PC-3 (cell line): ENCODE data around the gene USP21. TPM values are rescaled to one million over a fixed set of nuclear protein-coding genes. Genes with fewer than 3 reads are reported as not detected.
A peak's percentile ranks its signal among the peaks of the same experiment; 100 is the strongest.

Experiments
- ATAC-seq: fragments of 200-7000 bp; cut with Tn5 transposase; 2 replicates; pipeline ENCODE4 v1.9.1; 2020; ENCODE audit warnings: mild to moderate bottlenecking, moderate library complexity
- BruUV-seq: library from RNA; stranded (reverse); fragments of 400-500 nt; replicated peaks from 2 replicates; lab custom pipeline; 2021; lab: Mats Ljungman, UMichigan
- CTCF ChIA-PET: fragments of 300-600 bp; sonication (Branson Sonifier 250); formaldehyde crosslinking; loops from one replicate; lab custom pipeline; 2022; ENCODE audit warnings: antibody characterized with exemption; lab: Charles Lee
- POLR2A ChIA-PET: fragments of 300-600 bp; sonication (Branson Sonifier 250); formaldehyde crosslinking; loops from one replicate; lab custom pipeline; 2022; ENCODE audit warnings: antibody characterized with exemption; ENCODE audit not compliant: unreplicated experiment; lab: Charles Lee
- DNase-seq: peaks from one replicate; pipeline ENCODE4 v3.0.0-alpha.2; 2015
- H2AFZ ChIP-seq: fragments of 300-600 bp; sonication (generic); 2 replicates; pipeline ENCODE4 v1.6.0; 2016; ENCODE audit warnings: antibody characterized with exemption, low read length
- H3F3A ChIP-seq: fragments of 300-600 bp; sonication (generic); one replicate; pipeline ENCODE4 v1.6.0; 2017; ENCODE audit warnings: antibody characterized with exemption, low read length, control low read depth, mild to moderate bottlenecking; ENCODE audit not compliant: unreplicated experiment
- H3K27ac ChIP-seq: fragments of 300-600 bp; sonication (generic); 2 replicates; pipeline ENCODE4 v1.5.1; 2016; ENCODE audit warnings: mild to moderate bottlenecking, low read length
- H3K27me3 ChIP-seq: fragments of 300-600 bp; sonication (generic); 2 replicates; pipeline ENCODE4 v1.6.1; 2016; ENCODE audit warnings: low read length, mixed read lengths
- H3K36me3 ChIP-seq: fragments of 300-600 bp; sonication (generic); 2 replicates; pipeline ENCODE4 v1.6.1; 2016; ENCODE audit warnings: low read depth, mixed run types, low read length, mixed read lengths
- H3K4me1 ChIP-seq: fragments of 300-600 bp; sonication (generic); 2 replicates; pipeline ENCODE4 v1.5.1; 2016; ENCODE audit warnings: low read length; ENCODE audit not compliant: insufficient read depth
- H3K4me2 ChIP-seq: fragments of 300-600 bp; sonication (generic); 2 replicates; pipeline ENCODE4 v1.6.0; 2016; ENCODE audit warnings: low read length
- H3K4me3 ChIP-seq: fragments of 300-600 bp; sonication (generic); 2 replicates; pipeline ENCODE4 v1.5.1; 2016; ENCODE audit warnings: mild to moderate bottlenecking, low read length, mixed read lengths
- H3K79me2 ChIP-seq: fragments of 300-600 bp; sonication (generic); 2 replicates; pipeline ENCODE4 v1.6.1; 2017; ENCODE audit warnings: low read length, mixed read lengths
- H3K9ac ChIP-seq: fragments of 300-600 bp; sonication (generic); 2 replicates; pipeline ENCODE4 v1.6.0; 2016; ENCODE audit warnings: mild to moderate bottlenecking, low read length
- H3K9me2 ChIP-seq: fragments of 300-600 bp; sonication (generic); replicated peaks from 2 replicates; pipeline ENCODE4 v1.6.1; 2016; ENCODE audit warnings: mixed run types, low read length, mixed read lengths
- H3K9me3 ChIP-seq: fragments of 300-600 bp; sonication (generic); 2 replicates; pipeline ENCODE4 v1.6.1; 2016; ENCODE audit warnings: low read length, mixed read lengths
- H4K20me1 ChIP-seq: fragments of 300-600 bp; sonication (generic); 2 replicates; pipeline ENCODE4 v1.6.1; 2016; ENCODE audit warnings: low read length, mixed read lengths
- CTCF ChIP-seq: fragments of 300-600 bp; sonication (generic); conservative IDR thresholded peaks from 2 replicates; pipeline ENCODE4 v1.5.1; 2017; ENCODE audit warnings: antibody characterized with exemption, low read depth, mild to moderate bottlenecking, low read length
- EZH2 ChIP-seq: fragments of 300-600 bp; sonication (generic); IDR thresholded peaks from one replicate; pipeline ENCODE4 v1.6.1; 2017; ENCODE audit warnings: antibody characterized with exemption, mild to moderate bottlenecking, low read length; ENCODE audit not compliant: unreplicated experiment
- EZH2phosphoT487 ChIP-seq: fragments of 300-600 bp; sonication (generic); IDR thresholded peaks from 2 replicates; pipeline ENCODE4 v1.6.1; 2018; ENCODE audit warnings: mild to moderate bottlenecking, antibody characterized with exemption, low read length, borderline replicate concordance
- intact Hi-C: fragments of 100-400 bp; cut with micrococcal nuclease; formaldehyde crosslinking; loops from 2 replicates; pipeline ENCODE4 v1.9.0; 2023
- total RNA-seq: library from RNA; depleted of rRNA; stranded (reverse); fragments of >200 nt; gene quantifications from 2 replicates; pipeline ENCODE4 v1.2.3, GENCODE V29; 2014

Gene USP21
- total RNA-seq, 1 experiment from 2014 or later = 20.6 TPM

GRCh38 chr1:161131523-161132409 is 27.5 kb upstream of the USP21 start:
- H3K27ac ChIP-seq = peak overlapping the region; percentile 91
- no TSS peak for BruUV-seq
- peak overlapping the region; percentile 94 for H3K9ac ChIP-seq
- H3F3A ChIP-seq = peaks cover 5% of the 10 kb centered on the region
- ChIA-PET CTCF (no interaction called here), POLR2A (interaction anchor here (0.6 to 0.9 kb wide), 2 partner anchors 33 to 111 kb away, joined by 3 to 6 read pairs; partner anchors contain the start of gene F11R)
- no peaks in the 10 kb centered on the region for H4K20me1 ChIP-seq
- H3K4me3 ChIP-seq = peak overlapping the region; percentile 90
- TF ChIP-seq CTCF (no peak), EZH2 (no peak), EZH2phosphoT487 (no peak)
- no peaks in the 10 kb centered on the region for H3K27me3 ChIP-seq
- ATAC-seq (peak; percentile 3), DNase-seq (no peak)
- H3K36me3 ChIP-seq = peaks cover 24% of the 10 kb centered on the region
- H3K9me3 ChIP-seq = no peaks in the 10 kb centered on the region
- peaks cover 18% of the 10 kb centered on the region for H3K4me1 ChIP-seq
- H3K4me2 ChIP-seq = peak overlapping the region; percentile 98
- intact Hi-C loops = loop anchor here (1.0 to 2.0 kb wide), 3 partner anchors 12 to 33 kb away; partner anchors contain the start of genes KLHDC9 and UFC1
- peak overlapping the region; percentile 87 for H2AFZ ChIP-seq
- no peaks in the 10 kb centered on the region for H3K9me2 ChIP-seq
- peaks cover 82% of the 10 kb centered on the region for H3K79me2 ChIP-seq

GRCh38 chr1:161132410-161133219 is 26.7 kb upstream of the USP21 start, which contains the start of gene DEDD:
TSS of gene DEDD (minus strand) at chr1:161132667. CDS start at chr1:161124462, 8,205 bp downstream.
- no peaks in the 10 kb centered on the region for H3K9me3 ChIP-seq
- peaks cover 17% of the 10 kb centered on the region for H3K36me3 ChIP-seq
- H3K79me2 ChIP-seq = peaks cover 73% of the 10 kb centered on the region
- no peaks in the 10 kb centered on the region for H3K27me3 ChIP-seq
- no peaks in the 10 kb centered on the region for H4K20me1 ChIP-seq
- peaks cover 5% of the 10 kb centered on the region for H3F3A ChIP-seq
- H3K4me3 ChIP-seq = peak within 1 kb of the TSS; percentile 90
- H3K9me2 ChIP-seq = no peaks in the 10 kb centered on the region
- intact Hi-C loops = loop anchor here (1.0 to 2.0 kb wide), 3 partner anchors 13 to 34 kb away; partner anchors contain the start of genes KLHDC9 and UFC1
- BruUV-seq = TSS peak; percentile 60
- H3K27ac ChIP-seq = peak within 1 kb of the TSS; percentile 91
- peak; percentile 97 for DNase-seq
- peak within 1 kb of the TSS; percentile 87 for H2AFZ ChIP-seq
- H3K4me1 ChIP-seq = peaks cover 18% of the 10 kb centered on the region
- H3K4me2 ChIP-seq = peak within 1 kb of the TSS; percentile 98
- TF ChIP-seq CTCF = 0 out of 2 replicates have a peak, but pooled peaks have one; percentile 39
- no peak for TF ChIP-seq EZH2
- ATAC-seq = peak; percentile 84
- CTCF ChIA-PET = interaction anchor here (0.9 to 1.1 kb wide), 2 partner anchors 21 to 33 kb away, joined by 5 read pairs; partner anchors contain the start of genes PPOX and UFC1
- POLR2A ChIA-PET = interaction anchor here (0.6 to 0.9 kb wide), 3 partner anchors 15 to 407 kb away, joined by 3 to 6 read pairs (median 6); partner anchors contain the start of genes F11R, NIT1 and PFDN2
- peak within 1 kb of the TSS; percentile 94 for H3K9ac ChIP-seq
